GM19043 (cell line): ENCODE results near the gene TGIF2.

Experiments
- ATAC-seq: cut with Tn5 transposase; IDR thresholded peaks from one replicate; pipeline ENCODE4 v1.9.1; 2021; ENCODE audit warnings: low read depth; ENCODE audit not compliant: unreplicated experiment

TGIF2 gene

GRCh38 chr20:36573103-36573797 is at the start of gene TGIF2:
Gene TGIF2, plus strand, starts transcription at chr20:36573597. Its CDS starts 5,178 bp downstream, at chr20:36578775.
- ATAC-seq: peak; percentile 63

DNA sequence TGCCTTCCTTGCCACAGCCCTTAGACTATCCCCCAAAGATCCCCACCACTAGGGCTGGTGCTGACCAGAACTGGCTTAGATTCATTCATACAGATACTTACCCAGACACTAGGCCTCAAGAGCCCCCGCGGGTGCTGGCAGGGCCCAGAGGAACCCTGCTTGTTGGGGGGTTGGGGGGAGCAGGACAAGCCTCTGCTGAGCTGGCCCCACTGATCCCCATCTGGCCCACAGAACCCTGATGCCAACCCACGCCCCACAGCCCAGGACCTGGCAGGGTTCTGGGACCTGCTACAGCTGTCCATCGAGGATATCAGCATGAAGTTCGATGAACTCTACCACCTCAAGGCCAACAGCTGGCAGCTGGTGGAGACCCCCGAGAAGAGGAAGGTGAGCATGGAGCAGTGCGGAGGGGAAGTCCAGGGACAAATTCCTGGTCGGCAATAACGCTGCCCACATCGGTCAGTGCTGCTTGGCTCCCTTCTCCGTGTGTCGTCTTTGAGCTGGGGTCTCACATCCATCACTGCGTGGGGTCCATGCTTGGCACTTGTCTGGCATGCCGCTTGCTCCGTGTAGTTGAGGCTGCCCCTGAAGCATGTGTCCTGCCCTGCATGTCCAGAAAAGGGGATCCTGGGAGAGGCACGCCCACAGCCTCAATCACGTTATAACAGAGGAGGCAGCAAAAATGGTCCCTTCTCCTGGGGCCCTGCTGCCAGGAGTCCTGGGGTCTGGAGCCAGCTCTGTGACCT is 47.6 kb upstream of the TGIF2 start:
- ATAC-seq: no peak

- ATAC-seq: no peak
Observed at GRCh38 chr20:36526521-36527011, 46.8 kb upstream of the TGIF2 start.

DNA sequence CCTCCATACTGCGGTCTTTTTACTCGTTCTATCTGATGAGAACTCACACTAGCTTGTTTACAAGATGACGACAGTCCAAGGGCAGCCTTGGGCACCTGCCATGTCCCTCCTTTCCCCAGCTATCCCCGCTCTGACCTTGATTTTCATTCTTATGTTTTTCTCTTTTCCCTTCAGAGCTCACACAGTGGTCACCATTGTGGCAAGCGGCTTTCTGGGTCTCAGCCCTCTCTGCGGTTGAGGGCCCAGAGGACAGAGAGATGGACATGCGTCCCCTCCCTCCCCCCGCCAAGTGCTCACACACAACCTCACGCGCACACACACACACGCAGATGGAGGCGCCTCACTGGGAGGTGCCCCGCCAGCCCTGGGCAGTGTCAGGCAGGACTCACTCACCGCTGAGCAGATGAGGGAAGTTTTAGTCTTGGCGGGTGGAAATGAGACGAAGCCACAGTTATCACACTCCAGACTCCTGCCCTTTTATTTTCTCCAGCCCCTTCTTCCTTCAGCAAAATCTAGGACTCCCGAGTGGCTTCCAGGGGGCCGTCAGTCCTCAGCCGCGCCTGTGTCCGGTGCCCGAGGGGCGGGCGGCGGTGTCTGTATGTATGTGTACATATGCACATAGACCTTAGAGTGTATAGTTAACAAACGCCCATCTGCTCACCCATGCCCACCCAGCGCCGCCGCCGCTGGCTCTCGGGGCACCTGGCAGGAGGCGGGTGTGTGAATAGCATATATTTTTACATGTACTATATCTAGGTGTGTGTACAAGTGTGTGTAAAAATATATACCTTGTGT is 45.9 kb upstream of the TGIF2 start:
- no peak for ATAC-seq

DNA sequence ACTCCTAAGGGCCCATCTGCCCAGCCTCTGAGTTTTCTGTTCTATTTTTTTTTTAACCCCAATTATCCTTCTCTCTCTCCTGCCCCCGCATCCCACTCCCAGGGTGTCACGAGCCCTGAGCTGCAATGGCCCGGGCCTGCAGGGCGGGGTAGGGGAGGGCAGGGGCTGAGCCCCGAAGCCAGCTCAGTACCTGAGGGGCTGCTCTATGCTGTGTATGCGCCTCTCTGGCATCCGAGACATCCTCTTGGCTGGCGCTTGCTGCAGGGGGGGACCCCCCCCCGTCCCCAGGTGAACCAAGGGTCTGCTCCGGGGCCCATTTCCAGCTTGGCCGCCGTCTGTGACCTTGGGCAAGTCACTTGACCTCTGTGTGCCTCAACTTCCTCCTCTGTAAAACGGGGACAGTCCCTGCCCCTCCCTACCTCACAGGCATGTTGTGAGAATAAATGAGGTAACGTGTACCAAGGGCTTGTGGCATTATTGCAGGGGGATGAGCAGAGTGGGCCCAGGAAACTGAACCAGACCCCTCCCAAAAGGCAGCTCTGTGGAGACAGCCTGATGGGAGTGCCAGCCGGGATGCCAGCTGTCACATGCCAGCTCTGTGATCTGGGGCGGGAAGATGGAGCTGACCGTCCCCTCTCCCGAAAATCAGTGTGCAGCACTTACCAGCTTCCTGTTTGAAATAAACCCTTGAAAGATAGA is 45.1 kb upstream of the TGIF2 start:
- ATAC-seq: no peak

DNA sequence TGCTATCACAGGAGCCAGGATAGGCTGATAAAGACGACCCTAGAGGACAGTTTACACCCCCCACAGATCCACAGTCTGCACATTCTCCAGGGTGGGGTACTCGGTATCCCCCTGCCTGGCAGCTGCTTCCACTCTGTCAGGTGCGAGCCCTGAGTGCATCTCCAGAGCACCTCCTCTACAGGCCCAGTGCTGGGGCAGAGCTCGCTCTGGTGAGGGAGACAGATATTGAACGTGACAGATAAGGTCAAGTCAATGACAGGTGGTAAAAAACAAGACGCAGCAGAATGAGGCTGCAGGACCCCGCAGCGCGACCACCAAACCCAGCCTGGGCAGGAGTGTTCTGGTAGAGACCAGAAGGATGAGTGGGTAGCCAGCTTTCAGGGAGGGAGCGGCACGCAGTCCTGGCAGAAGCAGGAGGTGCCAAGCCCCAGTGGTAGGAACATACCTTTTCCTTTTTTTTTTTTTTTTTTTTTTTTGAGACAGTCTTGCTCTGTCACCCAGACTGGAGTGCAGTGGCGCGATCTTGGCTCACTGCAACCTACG is 44.5 kb upstream of the TGIF2 start:
- ATAC-seq: no peak

DNA sequence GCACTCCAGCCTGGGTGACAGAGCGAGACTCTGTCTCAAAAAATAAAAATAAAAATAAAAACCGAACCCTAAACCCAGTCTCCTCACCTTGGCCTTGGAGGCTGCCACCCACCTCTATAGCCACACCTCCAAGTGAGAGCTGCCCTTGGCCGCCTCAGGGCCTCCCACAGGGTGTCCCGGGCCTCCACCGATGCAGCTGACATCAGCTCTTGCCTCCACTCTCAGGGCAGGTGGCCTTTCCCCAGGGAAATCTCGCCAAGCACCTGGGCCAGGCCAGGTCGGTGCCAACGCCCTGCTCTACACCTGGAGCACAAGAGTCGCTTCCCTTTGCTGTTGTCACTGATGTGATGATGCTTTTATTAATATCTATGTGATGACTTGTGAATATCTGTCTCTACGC is 41.0 kb upstream of the TGIF2 start:
- no peak for ATAC-seq

- no peak for ATAC-seq
Observed at GRCh38 chr20:36532822-36533221, 40.6 kb upstream of the TGIF2 start.

GRCh38 chr20:36538026-36538722 is 35.2 kb upstream of the TGIF2 start:
- no peak for ATAC-seq

DNA sequence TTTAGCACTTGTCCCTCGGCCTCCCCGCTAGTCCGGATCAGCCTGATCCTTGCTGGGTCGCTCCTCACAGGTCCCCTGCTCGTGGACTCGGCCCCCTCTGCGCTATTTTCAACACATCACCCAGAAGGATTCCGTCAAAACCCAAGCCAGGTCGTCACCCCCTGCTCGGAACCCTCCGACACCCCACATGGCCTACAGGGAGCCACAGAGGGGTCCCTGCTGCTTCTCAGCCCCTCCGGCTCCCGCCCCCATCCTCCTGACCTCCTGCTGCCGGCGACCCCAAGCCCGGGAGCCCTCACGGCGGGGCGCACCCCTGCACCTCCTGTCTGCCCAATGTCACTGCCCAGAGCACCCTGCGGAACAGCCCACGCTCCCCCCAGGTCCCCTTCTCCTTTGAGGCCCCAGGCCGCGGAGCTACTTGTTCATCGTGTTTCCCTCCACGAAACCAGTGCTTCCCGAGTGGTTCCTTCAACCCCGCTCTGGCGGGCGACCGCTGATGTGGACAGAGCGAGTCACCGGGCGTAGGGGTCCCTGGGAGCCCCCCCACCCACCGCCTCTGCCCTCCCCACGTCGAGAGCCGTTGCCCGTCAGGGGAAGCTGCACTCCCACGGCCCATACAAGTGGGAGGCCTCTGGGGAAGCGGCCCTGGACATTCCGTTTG is 32.7 kb upstream of the TGIF2 start:
- ATAC-seq: no peak

GRCh38 chr20:36541227-36541767 is 32.1 kb upstream of the TGIF2 start, which contains the start of gene MYL9:
Gene MYL9, plus strand, starts transcription at chr20:36541519. Its CDS starts 3,366 bp downstream, at chr20:36544885.
- no peak for ATAC-seq

DNA sequence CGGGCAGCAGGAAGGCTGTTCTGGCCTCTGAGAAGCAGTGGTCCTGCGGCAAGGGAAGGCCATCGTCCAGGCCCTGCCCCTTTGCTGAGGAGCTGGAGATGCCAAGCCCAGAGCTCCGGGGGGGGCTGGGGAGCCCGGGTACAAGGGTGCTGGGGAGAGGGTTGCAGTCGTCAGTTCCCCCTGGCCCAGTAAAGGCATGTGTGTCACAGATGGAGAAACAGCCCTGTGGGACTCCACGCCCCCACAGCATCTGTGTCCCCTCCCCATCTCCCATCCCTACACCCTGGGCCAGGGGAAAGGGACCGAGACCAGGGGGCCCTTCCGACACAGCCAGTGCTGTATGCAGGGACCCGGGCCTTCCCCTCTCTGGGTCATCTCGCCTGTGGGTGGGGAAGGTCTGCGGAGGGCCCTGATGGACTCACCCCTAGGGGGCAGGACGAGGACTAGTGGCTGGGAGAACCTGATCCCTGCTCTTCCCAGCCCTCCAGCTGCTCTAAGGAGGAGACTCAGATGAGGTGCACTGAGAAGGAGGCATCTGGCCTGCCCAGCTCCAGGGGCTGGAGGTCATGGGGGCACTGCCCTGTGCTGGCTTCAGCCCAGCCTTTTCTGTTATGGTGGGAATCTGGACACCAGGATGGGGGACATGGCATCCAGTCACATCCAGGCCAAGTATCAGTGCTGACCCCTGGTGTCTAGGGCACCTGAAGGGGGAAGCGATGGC is 31.5 kb upstream of the TGIF2 start:
- no peak for ATAC-seq

- ATAC-seq: no peak
Observed at GRCh38 chr20:36542516-36543183, 30.7 kb upstream of the TGIF2 start.

- no peak for ATAC-seq
Observed at GRCh38 chr20:36543184-36544133, 29.9 kb upstream of the TGIF2 start.

- no peak for ATAC-seq
Observed at GRCh38 chr20:36544134-36545018, 29.0 kb upstream of the TGIF2 start.
